ENCODE results near the gene DDI2. TPM values are rescaled to one million over a fixed set of nuclear protein-coding genes. Genes with fewer than 3 reads are reported as not detected.

The DDI2 gene
- total RNA-seq, 1 donor from 2014 or later, result 39.6 TPM

Other genes starting within 250 kb of the DDI2 start
- gene EFHD2, start 207.6 kb upstream of the DDI2 start, total RNA-seq, result 146 and 149 TPM in 2 replicates
- 0.66 and 1.0 TPM in 2 replicates for gene CTRC, start 179.0 kb upstream of the DDI2 start, total RNA-seq
- not detected in 2 replicates for gene CELA2A, start 160.7 kb upstream of the DDI2 start, total RNA-seq
- not detected in 2 replicates for gene CELA2B, start 141.4 kb upstream of the DDI2 start, total RNA-seq
- 26.0 and 27.1 TPM in 2 replicates for gene CASP9, start 93.2 kb upstream of the DDI2 start, total RNA-seq
- gene DNAJC16, start 90.6 kb upstream of the DDI2 start, total RNA-seq, result 21.6 and 26.3 TPM in 2 replicates
- 18.3 TPM in 2 replicates for gene AGMAT, start 32.4 kb upstream of the DDI2 start, total RNA-seq
- gene PLEKHM2, start 66.9 kb downstream of the DDI2 start, total RNA-seq, result 65.1 and 72.1 TPM in 2 replicates
- 1.6 and 2.6 TPM in 2 replicates for gene SLC25A34, start 118.8 kb downstream of the DDI2 start, total RNA-seq
- gene TMEM82, start 125.0 kb downstream of the DDI2 start, total RNA-seq, result not detected in 2 replicates
- gene FBLIM1, start 141.3 kb downstream of the DDI2 start, total RNA-seq, result not detected in 2 replicates
- gene UQCRHL, start 190.2 kb downstream of the DDI2 start, total RNA-seq, result 1.2 and 1.4 TPM in 2 replicates
- 67.3 and 68.4 TPM in 2 replicates for gene SPEN, start 230.2 kb downstream of the DDI2 start, total RNA-seq

Data from T-helper 1 cell treated with Interleukin-12 subunit alpha and Interleukin-12 subunit beta and Interleukin-4 antibody, amounts not matched to agents 30 ng/mL and 1 ng/mL, for 36 hours (primary cell).